ENCODE results near the gene RAB40C.
A peak's percentile ranks its signal among the peaks of the same experiment; 100 is the strongest.
"Not testable (repeated sequence)": the region's sequence is repeated elsewhere in the genome, so short reads cannot be mapped to it uniquely, and the experiment has no call there.

RAB40C gene

DNA sequence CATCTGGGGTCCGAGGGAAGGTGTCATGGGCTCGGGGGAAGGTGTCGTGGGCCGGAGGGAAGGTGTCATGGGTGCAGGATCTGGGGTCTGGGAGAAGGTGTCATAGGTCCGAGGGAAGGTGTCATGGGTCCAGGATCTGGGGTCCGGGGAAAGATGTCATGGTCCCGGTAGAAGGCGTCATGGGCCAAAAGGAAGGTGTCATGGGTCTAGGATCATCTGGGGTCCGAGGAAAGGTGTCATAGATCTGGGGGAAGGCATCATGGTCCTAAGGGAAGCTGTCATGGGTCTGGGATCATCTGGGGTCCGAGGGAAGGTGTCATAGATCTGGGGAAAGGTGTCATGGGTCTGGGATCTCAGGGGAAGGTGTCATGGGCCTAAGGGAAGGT is 942 bp downstream of the RAB40C start:
- no peak for DNase-seq (ENCODE audit: low read depth in 2 of 2)

DNA sequence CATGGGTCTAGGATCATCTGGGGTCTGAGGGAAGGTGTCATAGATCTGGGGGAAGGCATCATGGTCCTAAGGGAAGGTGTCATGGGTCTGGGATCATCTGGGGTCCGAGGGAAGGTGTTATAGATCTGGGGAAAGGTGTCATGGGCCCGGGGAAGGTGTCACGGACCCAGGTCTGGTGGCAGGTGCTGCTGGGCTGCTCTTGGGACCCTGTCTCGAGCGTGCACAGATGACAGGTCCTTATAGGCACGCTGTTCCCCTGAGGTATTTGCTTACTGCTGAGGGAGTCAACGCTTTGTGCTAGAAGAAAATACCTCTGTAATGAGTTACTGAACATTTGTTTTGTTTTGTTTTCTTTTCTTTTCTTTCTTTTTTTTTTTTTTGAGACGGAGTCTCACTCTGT is 1.4 kb downstream of the RAB40C start:
- DNase-seq (ENCODE audit: low read depth in 2 of 2): no peak

DNA sequence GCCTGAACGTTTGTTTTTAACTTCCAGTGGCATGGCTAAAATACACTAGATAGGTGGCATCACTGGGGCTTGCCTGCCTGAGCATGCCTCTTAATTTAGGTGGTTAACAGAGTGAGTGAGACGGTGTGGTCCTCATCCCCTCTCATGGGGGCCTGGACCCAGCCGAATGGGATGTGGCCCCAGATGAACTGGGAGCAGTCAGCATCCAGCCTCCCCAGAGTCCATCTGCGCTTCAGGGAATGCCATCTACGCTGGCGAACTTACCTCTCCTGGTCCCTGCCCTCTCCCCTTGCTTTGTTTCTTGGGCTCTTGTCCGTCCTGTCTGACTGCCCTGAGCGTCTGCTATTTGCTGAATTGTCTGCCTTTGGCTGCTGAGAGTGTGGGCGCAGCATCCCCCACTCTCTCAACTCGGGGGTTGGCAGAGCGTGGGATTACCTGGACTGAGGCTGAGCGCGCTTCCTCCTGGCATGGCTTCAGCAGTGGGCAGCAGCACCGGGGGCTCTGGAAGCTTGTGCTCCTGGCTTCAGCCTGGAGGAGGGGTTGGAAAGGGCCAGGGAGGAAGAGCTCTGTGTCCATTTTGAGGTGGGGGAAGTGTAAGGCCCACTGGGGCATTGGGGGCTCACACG is 2.1 kb downstream of the RAB40C start:
- no peak for DNase-seq (ENCODE audit: low read depth in 2 of 2)

GRCh38 chr16:592518-593306 is 2.8 kb downstream of the RAB40C start:
- no peak for DNase-seq (ENCODE audit: low read depth in 2 of 2)

DNA sequence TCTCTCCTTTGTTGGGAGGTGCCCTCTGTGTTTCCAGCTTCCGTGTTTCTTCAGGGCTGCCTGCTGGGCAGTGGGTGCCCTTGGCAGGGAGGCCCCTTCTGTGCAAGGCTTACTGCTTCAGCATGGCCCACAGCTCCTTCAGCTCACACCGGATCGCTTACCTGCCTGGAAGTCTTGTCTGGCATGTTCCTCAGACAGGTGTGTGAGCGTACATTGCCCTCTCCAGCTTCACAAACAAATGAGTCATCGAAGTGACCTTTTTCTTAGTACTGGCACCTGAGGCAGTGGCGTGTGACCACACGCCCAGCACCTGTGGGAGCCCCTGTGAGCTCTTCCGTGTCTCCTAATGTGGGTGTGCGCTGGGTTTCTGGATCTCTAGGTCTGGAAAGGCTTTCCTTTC is 3.5 kb downstream of the RAB40C start:
- DNase-seq (ENCODE audit: low read depth in 2 of 2): no peak

DNA sequence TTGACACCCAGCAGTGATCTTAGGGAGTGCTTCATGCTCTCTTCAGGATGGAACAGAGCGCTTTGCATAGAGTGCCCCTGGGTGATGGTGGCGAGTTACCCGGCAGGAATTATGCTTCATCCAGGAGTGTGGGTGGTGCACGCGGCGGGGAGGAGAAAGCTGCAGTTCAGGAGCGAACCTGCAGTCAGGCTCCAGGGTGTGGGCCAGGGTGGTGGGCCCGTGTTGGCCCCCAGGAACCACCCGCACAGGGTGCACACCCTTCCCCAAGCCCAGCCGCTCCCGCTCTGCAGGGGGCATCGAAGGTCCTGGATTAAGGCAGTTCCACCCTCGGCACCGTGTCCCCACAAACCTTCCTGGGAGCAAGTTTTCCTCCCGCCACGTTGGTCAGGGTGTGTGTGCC is 3.9 kb downstream of the RAB40C start:
- no peak for DNase-seq (ENCODE audit: low read depth in 2 of 2)

DNA sequence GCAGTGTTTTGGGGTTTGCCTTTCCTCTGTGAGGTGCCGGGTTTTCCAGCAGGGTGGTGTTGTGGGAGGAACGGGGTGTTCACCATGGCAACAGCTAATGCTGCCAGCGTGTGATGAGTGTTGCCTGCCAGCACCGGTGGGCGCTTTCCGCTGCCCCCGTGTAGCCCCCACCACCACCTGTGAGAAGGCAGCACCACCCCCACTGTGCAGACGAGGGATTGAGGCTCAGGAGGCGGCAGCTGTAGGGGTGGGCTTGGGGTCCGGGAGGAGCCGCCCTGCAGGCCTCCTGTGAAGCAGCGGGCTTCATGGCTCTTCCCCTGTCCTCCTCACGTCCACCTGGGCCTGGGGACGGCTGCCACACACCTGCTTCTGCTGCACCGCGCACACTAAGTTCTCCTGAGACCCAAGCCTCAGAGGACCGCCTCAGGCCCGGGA is 5.2 kb downstream of the RAB40C start:
- no peak for DNase-seq (ENCODE audit: low read depth in 2 of 2)

DNA sequence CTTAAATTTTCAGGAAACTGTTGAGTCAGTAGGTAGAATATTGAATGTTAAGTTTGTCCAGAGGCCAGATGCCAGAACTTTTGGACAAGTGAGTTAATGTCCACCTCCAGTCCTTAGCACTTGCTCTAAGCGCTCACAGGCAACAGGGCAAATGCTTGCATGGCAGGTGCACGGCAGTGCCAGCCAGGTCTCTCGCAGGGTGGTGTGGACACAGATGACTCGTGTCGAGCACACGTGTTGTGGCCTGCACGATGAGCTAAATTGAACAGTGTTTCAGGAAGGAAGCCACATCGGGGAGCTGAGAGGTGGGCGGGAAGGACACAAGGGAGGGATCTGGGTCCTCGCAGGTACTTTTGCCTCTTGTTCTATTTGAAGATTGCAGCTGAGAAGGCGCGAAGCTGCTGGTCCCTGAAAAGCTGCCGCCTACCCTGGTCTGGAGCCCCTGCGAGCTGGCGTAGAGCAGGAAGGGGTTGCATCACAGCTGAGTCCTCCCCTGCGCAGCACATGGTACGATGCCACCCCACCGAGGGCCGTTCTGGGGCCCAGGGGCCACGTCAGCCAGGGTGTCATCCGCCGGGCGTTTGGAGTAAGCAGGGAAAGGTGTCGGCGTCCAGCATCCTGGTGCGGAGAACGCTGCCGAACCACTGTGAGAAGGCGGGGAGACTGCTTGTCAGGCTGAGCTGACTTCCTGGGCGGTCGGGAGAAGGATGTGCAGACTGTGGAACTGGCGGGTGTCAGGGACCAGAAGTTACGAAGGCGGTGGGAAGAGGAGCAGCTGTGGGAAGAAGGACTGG is 6.3 kb downstream of the RAB40C start:
- no peak for DNase-seq (ENCODE audit: low read depth in 2 of 2)

- no peak for DNase-seq (ENCODE audit: low read depth in 2 of 2)
Observed at GRCh38 chr16:596736-597060, 6.8 kb downstream of the RAB40C start.

DNA sequence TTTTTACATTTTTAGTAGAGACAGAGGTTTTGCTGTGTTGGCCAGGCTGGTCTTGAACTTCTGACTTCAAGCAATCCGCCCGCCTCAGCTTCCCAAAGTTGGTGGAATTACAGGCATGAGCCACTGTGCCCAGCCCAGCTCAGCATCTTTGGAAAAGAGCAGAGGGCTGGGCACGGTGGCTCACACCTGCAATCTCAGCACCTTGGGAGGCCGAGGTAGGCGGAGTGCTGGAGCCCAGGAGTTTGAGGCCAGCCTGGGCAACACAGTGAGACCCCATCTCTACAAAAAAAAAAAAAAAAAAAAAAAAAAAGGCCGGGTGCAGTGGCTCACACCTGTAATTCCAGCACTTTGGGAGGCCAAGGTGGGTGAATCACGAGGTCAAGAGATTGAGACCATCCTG is 7.8 kb downstream of the RAB40C start:
- not testable (repeated sequence) for DNase-seq (ENCODE audit: low read depth in 2 of 2)

DNA sequence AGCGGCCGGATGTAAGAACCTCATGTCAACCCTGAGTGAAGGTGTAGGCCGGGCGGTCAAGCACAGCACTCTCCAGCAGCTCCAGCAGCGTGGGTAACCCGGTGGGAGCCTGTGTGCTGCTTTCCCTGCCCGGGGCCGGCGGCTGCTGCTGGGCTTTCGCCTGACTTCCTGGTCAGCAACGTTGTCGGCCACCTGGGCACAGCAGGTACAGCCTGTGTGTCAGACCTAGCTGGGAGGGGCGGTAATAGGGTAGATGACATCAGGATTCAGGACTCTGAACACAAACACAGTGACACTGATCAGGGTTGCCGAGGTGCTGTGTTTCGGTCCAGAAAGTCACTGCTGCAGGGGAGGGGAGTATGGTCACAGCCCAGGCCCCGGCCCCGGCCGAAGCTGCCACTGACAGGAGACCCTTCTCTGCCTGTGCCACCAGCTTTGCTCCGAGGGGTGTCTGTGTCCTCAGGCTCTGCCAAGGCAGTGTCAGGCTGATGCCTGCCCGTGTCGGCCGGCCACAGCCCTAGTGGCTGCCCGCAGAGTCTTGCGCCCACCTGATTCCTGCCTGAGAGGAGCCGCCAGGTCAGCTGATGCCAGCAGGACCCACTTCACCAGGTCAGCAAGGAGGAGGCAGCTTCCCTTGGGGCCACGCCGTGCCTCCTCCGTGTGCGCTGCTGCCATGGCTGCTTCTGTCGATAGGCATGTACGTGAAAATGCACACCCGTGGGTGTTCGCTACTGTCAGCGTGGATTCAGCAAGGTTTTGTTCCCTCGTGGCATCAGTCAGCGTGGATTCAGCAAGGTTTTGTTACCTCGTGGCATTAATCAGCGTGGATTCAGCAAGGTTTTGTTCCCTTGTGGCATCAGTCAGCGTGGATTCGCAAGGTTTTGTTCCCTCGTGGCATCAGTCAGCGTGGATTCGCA is 9.2 kb downstream of the RAB40C start:
- DNase-seq (ENCODE audit: low read depth in 2 of 2): no peak

DNA sequence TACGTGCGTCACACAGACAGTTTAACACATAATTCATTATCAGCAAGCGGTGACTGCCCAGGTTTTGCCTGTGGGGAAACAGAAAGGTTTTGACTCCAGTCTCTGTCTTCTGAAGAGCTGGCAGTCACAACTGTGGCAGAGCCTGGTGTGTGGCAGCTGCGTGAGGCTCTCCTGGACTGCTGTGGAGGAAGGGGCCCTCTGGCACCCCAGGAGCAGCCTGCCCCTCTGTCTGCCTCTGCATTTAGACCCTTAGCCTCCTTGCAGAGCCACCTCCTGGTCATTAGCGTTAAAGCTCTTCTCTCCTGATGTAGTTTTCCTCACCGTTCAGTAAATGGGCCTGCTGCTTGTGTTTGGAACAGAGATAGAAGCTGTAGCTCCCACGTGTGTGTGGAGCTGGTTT is 10.9 kb downstream of the RAB40C start:
- no peak for DNase-seq (ENCODE audit: low read depth in 2 of 2)

DNA sequence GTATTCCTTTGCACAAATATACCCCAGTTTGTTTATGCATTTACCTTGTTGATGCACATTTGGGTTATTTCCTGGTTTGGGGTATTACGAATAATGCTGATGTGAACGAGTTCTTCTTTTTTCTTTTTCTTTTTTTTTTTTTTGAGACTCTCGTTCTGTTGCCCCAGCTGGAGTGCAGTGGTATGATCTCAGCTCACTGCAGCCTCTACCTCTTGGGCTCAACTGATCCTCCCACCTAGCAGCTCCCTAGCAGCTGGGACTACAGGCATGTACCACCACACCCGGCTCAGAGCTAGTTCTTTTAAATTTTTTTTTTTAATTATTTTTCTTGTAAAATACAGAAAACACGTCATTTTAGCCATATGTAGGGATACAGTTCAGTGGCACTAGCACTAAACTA is 14.1 kb downstream of the RAB40C start:
- DNase-seq (ENCODE audit: low read depth in 2 of 2): no peak

DNA sequence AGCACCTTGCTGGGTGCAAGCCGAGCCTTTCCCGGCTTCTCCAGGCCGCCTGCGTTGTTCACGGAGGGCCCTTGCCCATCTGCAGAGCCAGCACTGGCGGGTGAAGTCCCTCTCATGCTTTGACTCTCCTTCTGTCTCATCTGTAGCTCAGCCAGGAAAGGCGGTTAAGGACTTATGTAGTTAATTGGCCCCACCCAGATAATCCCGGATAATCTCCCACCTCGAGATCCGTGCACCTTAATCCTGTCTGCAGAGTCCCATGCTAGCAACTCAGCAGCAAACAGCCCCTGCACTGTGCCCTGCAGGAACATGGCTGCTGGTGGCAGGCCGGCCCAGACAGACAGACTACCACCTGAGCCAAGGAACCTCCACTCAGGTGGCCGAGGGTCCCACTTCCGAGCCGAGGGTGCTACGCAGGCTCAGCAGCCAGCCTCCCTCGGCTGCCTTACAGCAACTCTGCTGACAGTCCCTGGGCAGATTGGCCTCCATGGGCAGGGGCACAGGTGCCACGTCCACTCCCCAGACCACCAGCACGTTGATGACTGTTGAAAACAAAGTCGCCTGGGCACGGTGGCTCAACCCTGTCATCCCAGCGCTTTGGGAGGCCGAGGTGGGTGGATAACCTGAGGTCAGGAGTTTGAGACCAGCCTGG is 16.9 kb downstream of the RAB40C start:
- no peak for DNase-seq (ENCODE audit: low read depth in 2 of 2)

- peak in 1 of 2 donors; percentile 58 for DNase-seq (ENCODE audit: low read depth in 2 of 2)
Observed at GRCh38 chr16:608019-608418, 18.2 kb downstream of the RAB40C start.

DNA sequence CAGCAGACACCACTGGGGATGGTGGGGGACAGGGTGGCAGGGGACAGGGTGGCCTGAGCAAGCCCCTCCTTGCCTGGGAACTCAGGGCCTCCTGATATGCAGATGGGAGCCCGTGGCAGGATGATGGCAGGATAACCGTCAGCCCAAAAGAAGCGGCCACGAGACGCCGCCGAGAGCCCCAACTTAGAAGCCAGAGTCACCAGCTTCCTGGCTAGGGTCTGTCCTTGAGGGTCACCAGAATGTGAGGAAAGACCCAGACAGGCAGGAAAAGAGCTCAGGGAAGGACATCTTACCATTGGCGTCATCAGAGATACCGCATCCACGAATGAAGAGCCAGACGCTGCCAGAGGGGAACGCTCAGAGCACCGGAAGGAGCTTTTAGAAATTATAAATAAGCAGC is 19.4 kb downstream of the RAB40C start:
- no peak for DNase-seq (ENCODE audit: low read depth in 2 of 2)

GRCh38 chr16:609984-610383 is 20.1 kb downstream of the RAB40C start:
- no peak for DNase-seq (ENCODE audit: low read depth in 2 of 2)

DNA sequence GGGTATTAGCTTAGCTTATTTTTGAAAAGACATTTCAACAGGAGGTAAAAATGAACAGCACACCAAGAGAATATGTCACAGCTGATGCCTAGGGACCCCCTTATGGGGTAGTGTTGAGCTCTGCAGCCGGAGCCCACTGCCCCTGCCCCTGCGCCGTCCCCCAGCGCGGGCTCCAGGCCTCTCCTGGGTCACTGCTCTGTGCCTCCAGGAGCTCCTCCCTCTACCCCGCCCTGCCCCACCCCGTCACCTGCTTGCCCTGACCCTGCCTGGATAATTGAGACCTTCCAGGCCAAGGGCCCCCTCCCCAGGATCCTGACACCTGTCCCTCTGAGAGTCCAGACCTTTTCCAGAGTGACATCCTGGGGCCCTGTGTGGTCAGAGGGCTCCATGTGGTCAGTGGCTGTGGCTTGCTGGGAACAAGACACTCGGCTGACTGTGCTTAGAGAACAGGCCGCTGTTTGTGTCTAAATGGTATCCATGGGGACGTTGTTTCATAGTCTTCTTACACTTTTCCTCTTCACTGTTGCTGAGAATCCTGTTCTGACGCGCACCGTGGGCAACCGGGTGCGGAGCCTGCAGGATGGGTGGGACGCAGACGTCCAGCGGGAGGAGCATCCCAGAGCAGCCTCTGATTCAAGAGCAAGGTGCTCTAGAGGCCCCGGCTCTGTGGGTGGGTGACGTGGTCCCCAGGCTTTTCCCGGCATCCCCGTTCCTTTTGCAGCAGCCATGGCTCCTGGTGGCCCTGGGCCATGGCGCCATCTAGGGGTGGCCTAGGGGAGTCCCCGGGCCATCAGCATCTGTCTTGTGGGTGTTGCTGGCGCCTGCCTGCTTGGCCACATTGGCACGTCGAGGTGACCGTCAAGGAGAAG is 20.9 kb downstream of the RAB40C start:
- peak; percentile 46 to 58 for DNase-seq (ENCODE audit: low read depth in 2 of 2)

DNA sequence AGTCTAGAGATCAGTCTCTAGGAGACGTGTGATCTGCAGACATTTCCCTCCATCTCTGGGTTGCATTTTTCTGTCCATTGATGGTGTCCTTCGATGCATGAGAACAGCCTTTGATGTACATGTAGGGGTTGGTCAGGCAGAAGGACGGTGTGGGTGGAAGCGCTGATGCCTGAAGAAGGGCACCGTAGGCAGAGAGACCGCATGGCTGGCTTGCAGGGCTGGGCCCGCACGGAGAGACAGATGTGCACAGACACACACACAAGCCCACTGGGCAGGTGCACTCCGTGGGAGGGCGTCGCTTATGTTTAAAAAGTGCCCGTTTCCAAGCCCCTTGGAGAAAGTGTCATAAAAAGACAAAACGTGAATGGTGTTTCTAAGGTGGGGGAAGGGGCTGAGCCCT is 25.3 kb downstream of the RAB40C start:
- no peak for DNase-seq (ENCODE audit: low read depth in 2 of 2)

All from activated CD4-positive, alpha-beta T cell treated with anti-CD3 and anti-CD28 coated beads for 24 hours (primary cell).